NK-92 (cell line): ENCODE results near the gene LHX4.

Source experiments
- DNase-seq: peaks from one replicate; lab custom pipeline; 2025; ENCODE audit not compliant: unreplicated experiment; lab: John Stamatoyannopoulos, UW

Gene LHX4

GRCh38 chr1:180241716-180242544, 11.9 kb downstream of the LHX4 start:
- DNase-seq: no peak

GRCh38 chr1:180243517-180244221, 13.6 kb downstream of the LHX4 start:
- no peak for DNase-seq

- DNase-seq: no peak
Observed at GRCh38 chr1:180244840-180245239, 14.8 kb downstream of the LHX4 start.

GRCh38 chr1:180246579-180246978, 16.5 kb downstream of the LHX4 start:
- no peak for DNase-seq

- DNase-seq: no peak
Observed at GRCh38 chr1:180247061-180247460, 17.0 kb downstream of the LHX4 start.

GRCh38 chr1:180247580-180247979, 17.5 kb downstream of the LHX4 start:
- DNase-seq: no peak

- DNase-seq: no peak
Observed at GRCh38 chr1:180248176-180248575, 18.1 kb downstream of the LHX4 start.

GRCh38 chr1:180248731-180249681, 18.9 kb downstream of the LHX4 start:
- no peak for DNase-seq

GRCh38 chr1:180249725-180250498, 19.8 kb downstream of the LHX4 start:
- DNase-seq: no peak

GRCh38 chr1:180250499-180250770, 20.4 kb downstream of the LHX4 start:
- DNase-seq: no peak

GRCh38 chr1:180250883-180251509, 20.9 kb downstream of the LHX4 start:
- no peak for DNase-seq

GRCh38 chr1:180251526-180252305, 21.7 kb downstream of the LHX4 start:
- DNase-seq: no peak

- no peak for DNase-seq
Observed at GRCh38 chr1:180252638-180253536, 22.8 kb downstream of the LHX4 start.

- no peak for DNase-seq
Observed at GRCh38 chr1:180253585-180254495, 23.8 kb downstream of the LHX4 start.

- DNase-seq: no peak
Observed at GRCh38 chr1:180254496-180254819, 24.4 kb downstream of the LHX4 start.

GRCh38 chr1:180254854-180255253, 24.8 kb downstream of the LHX4 start:
- DNase-seq: no peak

GRCh38 chr1:180255536-180256340, 25.7 kb downstream of the LHX4 start:
- DNase-seq: no peak
